B cell (primary cell): ENCODE results near the gene ESPNL. TPM values are rescaled to one million over a fixed set of nuclear protein-coding genes. Genes with fewer than 3 reads are reported as not detected.

Source experiments
- ATAC-seq: fragments of 200-7000 bp; cut with Tn5 transposase; one replicate; pipeline ENCODE4 v1.10.0; 2021; ENCODE audit warnings: low read depth, mild to moderate bottlenecking, moderate number of reproducible peaks, moderate library complexity
- CTCF ChIA-PET: fragments of 350-600 bp; sonication (Branson Sonifier 250); formaldehyde crosslinking; loops from one replicate; lab custom pipeline; 2021; ENCODE audit warnings: antibody characterized with exemption, inconsistent platforms; lab: Charles Lee
- POLR2A ChIA-PET: fragments of 350-600 bp; sonication (Branson Sonifier 250); formaldehyde crosslinking; loops from one replicate; lab custom pipeline; 2021; ENCODE audit warnings: antibody characterized with exemption; lab: Charles Lee
- DNase-seq: peaks from one replicate; pipeline ENCODE4 v3.0.0; 2013
- H2AFZ ChIP-seq: 2 replicates; pipeline ENCODE4 v1.6.1; 2012; ENCODE audit warnings: mild to moderate bottlenecking, low read depth, low read length; ENCODE audit not compliant: insufficient read depth, poor library complexity, severe bottlenecking
- H3K27ac ChIP-seq, 2 donors: 1 replicate in 1 of 2; 2 replicates in 1 of 2; pipeline ENCODE4 v1.5.1; 2012 to 2013; ENCODE audit warnings: low read length in 2 of 2, mild to moderate bottlenecking in 2 of 2, moderate library complexity in 1 of 2
- H3K27me3 ChIP-seq, 4 experiments: fragments of 200-600 bp in 1 of 4; sonication (generic) in 1 of 4; replicated peaks in 1 of 4; 1 replicate in 2 of 4; 2 replicates in 2 of 4; pipeline versions ENCODE4 v1.6.1 to v1.7.0; 2013 to 2016; ENCODE audit warnings: low read length in 3 of 4, mild to moderate bottlenecking in 2 of 4, mixed read lengths in 1 of 4, moderate library complexity in 1 of 4; ENCODE audit not compliant: insufficient read depth in 4 of 4, control insufficient read depth in 3 of 4; ENCODE audit errors: control extremely low read depth in 1 of 4
- H3K36me3 ChIP-seq, 2 experiments: replicated peaks in 1 of 2; 1 replicate in 1 of 2; 2 replicates in 1 of 2; pipeline versions ENCODE4 v1.6.1 to v1.7.1; 2013; ENCODE audit warnings: low read length in 1 of 2; ENCODE audit not compliant: insufficient read depth in 2 of 2, control insufficient read depth in 1 of 2; ENCODE audit errors: control extremely low read depth in 1 of 2, extremely low read depth in 1 of 2
- H3K4me1 ChIP-seq, 2 donors: fragments of 200-600 bp in 1 of 2; sonication (generic) in 1 of 2; 1 replicate in 1 of 2; 2 replicates in 1 of 2; pipeline versions ENCODE4 v1.5.1 to v1.6.1; 2013 to 2017; ENCODE audit warnings: low read length in 2 of 2; ENCODE audit not compliant: control insufficient read depth in 2 of 2, insufficient read depth in 2 of 2
- H3K4me2 ChIP-seq: replicated peaks from 2 replicates; pipeline ENCODE3; 2012; ENCODE audit warnings: mild to moderate bottlenecking, low read depth, low read length; ENCODE audit not compliant: poor library complexity, severe bottlenecking
- H3K4me3 ChIP-seq, 5 experiments: fragments of 200-600 bp in 1 of 5; sonication (generic) in 1 of 5; 1 replicate in 3 of 5; 2 replicates in 2 of 5; pipeline versions ENCODE4 v1.5.1 to v1.7.0; 2011 to 2016; ENCODE audit warnings: low read length in 4 of 5, mild to moderate bottlenecking in 4 of 5, low read depth in 2 of 5, control low read depth in 1 of 5, moderate library complexity in 1 of 5; ENCODE audit not compliant: insufficient read depth in 1 of 5; ENCODE audit errors: control extremely low read depth in 1 of 5, extremely low read depth in 1 of 5
- H3K79me2 ChIP-seq: fragments of 200-600 bp; sonication (generic); one replicate; pipeline ENCODE4 v1.6.0; 2016; ENCODE audit warnings: low read length; ENCODE audit not compliant: control insufficient read depth, insufficient read depth
- H3K9ac ChIP-seq: fragments of 200-600 bp; sonication (generic); 2 replicates; pipeline ENCODE4 v1.6.1; 2017; ENCODE audit warnings: mild to moderate bottlenecking, low read length, moderate library complexity
- H3K9me3 ChIP-seq, 3 donors: one replicate each; pipeline versions ENCODE4 v1.6.1 to v1.7.1; 2013; ENCODE audit warnings: low read length in 2 of 3; ENCODE audit not compliant: control insufficient read depth in 2 of 3, insufficient read depth in 1 of 3; ENCODE audit errors: control extremely low read depth in 1 of 3
- H4K20me1 ChIP-seq: 2 replicates; pipeline ENCODE4 v1.6.0; 2012; ENCODE audit warnings: mild to moderate bottlenecking, low read length; ENCODE audit not compliant: insufficient read depth, control insufficient read depth, poor library complexity, severe bottlenecking
- H3K27ac Mint-ChIP-seq: one replicate; pipeline ENCODE4 v1.8.0; 2021; ENCODE audit warnings: mixed read lengths
- H3K27me3 Mint-ChIP-seq: one replicate; pipeline ENCODE4 v1.8.0; 2021; ENCODE audit warnings: mixed read lengths
- H3K4me1 Mint-ChIP-seq: one replicate; pipeline ENCODE4 v1.8.0; 2021; ENCODE audit warnings: mixed read lengths
- H3K4me3 Mint-ChIP-seq: one replicate; pipeline ENCODE4 v1.8.0; 2021; ENCODE audit warnings: mixed read lengths
- H3K9me3 Mint-ChIP-seq: one replicate; pipeline ENCODE4 v1.8.0; 2022; ENCODE audit warnings: mixed read lengths; ENCODE audit not compliant: insufficient read depth
- CTCF ChIP-seq: fragments of 200-600 bp; IDR thresholded peaks from one replicate; pipeline ENCODE4 v1.8.0; 2022; ENCODE audit warnings: antibody characterized with exemption, mild to moderate bottlenecking
- EZH2 ChIP-seq: IDR thresholded peaks from 2 replicates; pipeline ENCODE4 v1.6.1; 2012; ENCODE audit warnings: borderline replicate concordance, low read depth, mild to moderate bottlenecking, moderate library complexity, low read length; ENCODE audit not compliant: insufficient read depth, poor library complexity, severe bottlenecking
- WGBS: methylation state at CpG from one replicate; pipeline ENCODE4 v1.1.5; 2013; ENCODE audit warnings: missing lambda C conversion rate; ENCODE audit not compliant: insufficient coverage; 5-methylcytosine and 5-hydroxymethylcytosine counted together
- intact Hi-C: fragments of 100-400 bp; cut with micrococcal nuclease; formaldehyde crosslinking; loops from one replicate; pipeline ENCODE4 v1.10.0; 2022
- polyA plus RNA-seq: library from polyadenylated mRNA; depleted of rRNA; stranded (reverse); fragments of >200 nt; gene quantifications from 2 replicates; pipeline ENCODE4 v1.2.3, GENCODE V29; 2012
- total RNA-seq, 2 donors: library from RNA; stranded (reverse); fragments of 120-200 nt in 1 of 2; gene quantifications; 1 replicate in 1 of 2; 2 replicates in 1 of 2; pipeline versions ENCODE4 v1.2.3 to v1.2.4, GENCODE V29; 2013 to 2022

Gene ESPNL
- total and polyA plus RNA-seq, 2 donors (not counting 1 experiment from before 2014, with no cell fraction given): 1.6 to 2.5 TPM

DNA sequence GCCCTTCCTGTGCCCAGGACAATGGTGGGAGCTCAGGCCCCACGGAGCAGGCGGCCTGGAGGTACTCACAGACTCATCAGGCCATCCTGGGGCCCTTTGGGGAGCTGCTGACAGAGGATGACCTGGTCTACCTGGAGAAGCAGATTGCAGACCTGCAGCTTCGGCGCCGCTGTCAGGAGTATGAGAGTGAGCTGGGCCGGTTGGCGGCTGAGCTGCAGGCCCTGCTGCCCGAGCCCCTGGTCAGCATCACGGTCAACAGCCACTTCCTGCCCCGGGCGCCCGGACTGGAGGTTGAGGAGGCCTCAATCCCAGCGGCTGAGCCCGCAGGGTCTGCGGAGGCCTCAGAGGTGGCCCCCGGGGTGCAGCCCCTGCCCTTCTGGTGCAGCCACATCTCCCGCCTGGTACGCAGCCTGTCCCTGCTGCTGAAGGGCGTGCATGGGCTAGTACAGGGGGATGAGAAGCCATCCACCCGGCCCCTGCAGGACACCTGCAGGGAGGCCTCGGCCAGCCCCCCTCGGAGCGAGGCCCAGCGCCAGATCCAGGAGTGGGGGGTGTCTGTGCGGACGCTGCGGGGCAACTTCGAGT lies 30.1 kb downstream of the ESPNL start:
- Histone ChIP-seq H3K36me3 (no peaks in the 10 kb centered on the region), H3K79me2 (no peaks in the 10 kb centered on the region), H4K20me1 (no peaks in the 10 kb centered on the region), H3K4me3 (no peak overlapping the region), H2AFZ (no peak overlapping the region), H3K27ac (no peak overlapping the region), H3K27me3 (no peaks in the 10 kb centered on the region), H3K9ac (no peak overlapping the region), H3K4me1 (peaks cover 0 to 5% of the 10 kb centered on the region in 2 donors), H3K4me2 (no peak overlapping the region), H3K9me3 (no peaks in the 10 kb centered on the region)
- no peak for DNase-seq
- no peak overlapping the region for H3K4me3 Mint-ChIP-seq
- no peaks in the 10 kb centered on the region for H3K9me3 Mint-ChIP-seq
- CTCF ChIA-PET: no interaction called here
- H3K4me1 Mint-ChIP-seq: no peaks in the 10 kb centered on the region
- 93% methylated on average over 28 of the region's 28 CpGs for WGBS
- intact Hi-C loops: no loop called here
- POLR2A ChIA-PET: no interaction called here
- ATAC-seq: no peak
- TF ChIP-seq CTCF (no peak), EZH2 (no peak)
- H3K27me3 Mint-ChIP-seq: no peaks in the 10 kb centered on the region
- no peak overlapping the region for H3K27ac Mint-ChIP-seq

- ChIA-PET CTCF (no interaction called here), POLR2A (no interaction called here)
- Mint-ChIP-seq H3K4me3 (no peak overlapping the region), H3K27ac (no peak overlapping the region), H3K9me3 (no peaks in the 10 kb centered on the region), H3K27me3 (no peaks in the 10 kb centered on the region), H3K4me1 (no peaks in the 10 kb centered on the region)
- no peak overlapping the region for H3K4me3 ChIP-seq
- no peak overlapping the region for H3K4me2 ChIP-seq
- H3K36me3 ChIP-seq: no peaks in the 10 kb centered on the region
- peaks cover 0 to 5% of the 10 kb centered on the region in 2 donors for H3K4me1 ChIP-seq
- H2AFZ ChIP-seq: no peak overlapping the region
- H4K20me1 ChIP-seq: no peaks in the 10 kb centered on the region
- DNase-seq (no peak), ATAC-seq (no peak)
- H3K27me3 ChIP-seq: no peaks in the 10 kb centered on the region
- H3K9ac ChIP-seq: no peak overlapping the region
- TF ChIP-seq CTCF: no peak
- TF ChIP-seq EZH2: no peak
- no peaks in the 10 kb centered on the region for H3K79me2 ChIP-seq
- H3K27ac ChIP-seq: no peak overlapping the region
- 94% methylated on average over 68 of the region's 68 CpGs for WGBS
- no peaks in the 10 kb centered on the region for H3K9me3 ChIP-seq
- intact Hi-C loops: no loop called here
Measured at GRCh38 chr2:238130696-238131628, 30.8 kb downstream of the ESPNL start.
